Peyer's patch (tissue), 4 donors: ENCODE measurements around the gene CX3CL1.

Experiments used
- POLR2A ChIP-seq, 2 donors: fragments of 450-650 bp; IDR thresholded peaks; one replicate each; pipeline ENCODE4 v1.5.1; 2017; ENCODE audit warnings: antibody characterized with exemption in 2 of 2, mild to moderate bottlenecking in 2 of 2, moderate library complexity in 2 of 2
- TF ChIP-seq, protein P1 (sequence below), 6 experiments: fragments of 450-650 bp in 4 of 6; fragments of 200-600 bp in 2 of 6; sonication (generic) in 1 of 6; IDR thresholded peaks; one replicate each; pipeline ENCODE4 v1.5.1; 2017 to 2019; ENCODE audit warnings: antibody characterized with exemption in 6 of 6, mild to moderate bottlenecking in 3 of 6, moderate library complexity in 1 of 6

DNA sequence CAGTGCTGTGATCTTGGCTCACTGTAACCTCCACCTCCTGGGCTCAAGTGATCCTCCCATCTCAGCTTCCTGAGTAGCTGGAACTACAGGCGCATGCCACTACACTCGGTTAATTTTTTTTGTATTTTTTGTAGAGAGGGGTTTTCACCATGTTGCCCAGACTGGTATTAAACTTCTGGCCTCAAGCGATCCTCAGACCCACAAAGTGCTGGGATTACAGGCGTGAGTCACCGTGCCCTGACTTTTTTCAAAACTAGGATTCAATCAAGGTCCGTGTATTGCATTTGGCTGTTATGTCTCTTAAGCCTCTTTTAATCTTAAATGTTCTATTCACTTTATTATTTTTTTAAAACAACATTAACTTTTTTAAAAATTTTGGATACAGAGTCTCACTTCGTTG lies 18.0 kb upstream of the CX3CL1 start:
- TF ChIP-seq, protein P1, sequence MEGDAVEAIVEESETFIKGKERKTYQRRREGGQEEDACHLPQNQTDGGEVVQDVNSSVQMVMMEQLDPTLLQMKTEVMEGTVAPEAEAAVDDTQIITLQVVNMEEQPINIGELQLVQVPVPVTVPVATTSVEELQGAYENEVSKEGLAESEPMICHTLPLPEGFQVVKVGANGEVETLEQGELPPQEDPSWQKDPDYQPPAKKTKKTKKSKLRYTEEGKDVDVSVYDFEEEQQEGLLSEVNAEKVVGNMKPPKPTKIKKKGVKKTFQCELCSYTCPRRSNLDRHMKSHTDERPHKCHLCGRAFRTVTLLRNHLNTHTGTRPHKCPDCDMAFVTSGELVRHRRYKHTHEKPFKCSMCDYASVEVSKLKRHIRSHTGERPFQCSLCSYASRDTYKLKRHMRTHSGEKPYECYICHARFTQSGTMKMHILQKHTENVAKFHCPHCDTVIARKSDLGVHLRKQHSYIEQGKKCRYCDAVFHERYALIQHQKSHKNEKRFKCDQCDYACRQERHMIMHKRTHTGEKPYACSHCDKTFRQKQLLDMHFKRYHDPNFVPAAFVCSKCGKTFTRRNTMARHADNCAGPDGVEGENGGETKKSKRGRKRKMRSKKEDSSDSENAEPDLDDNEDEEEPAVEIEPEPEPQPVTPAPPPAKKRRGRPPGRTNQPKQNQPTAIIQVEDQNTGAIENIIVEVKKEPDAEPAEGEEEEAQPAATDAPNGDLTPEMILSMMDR (IDR thresholded peaks at IDR 0.05): no peak
- no peak for TF ChIP-seq POLR2A (IDR thresholded peaks at IDR 0.05)
